ENCODE results near the gene CLDN19.

The CLDN19 gene, protein sequence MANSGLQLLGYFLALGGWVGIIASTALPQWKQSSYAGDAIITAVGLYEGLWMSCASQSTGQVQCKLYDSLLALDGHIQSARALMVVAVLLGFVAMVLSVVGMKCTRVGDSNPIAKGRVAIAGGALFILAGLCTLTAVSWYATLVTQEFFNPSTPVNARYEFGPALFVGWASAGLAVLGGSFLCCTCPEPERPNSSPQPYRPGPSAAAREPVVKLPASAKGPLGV

DNA sequence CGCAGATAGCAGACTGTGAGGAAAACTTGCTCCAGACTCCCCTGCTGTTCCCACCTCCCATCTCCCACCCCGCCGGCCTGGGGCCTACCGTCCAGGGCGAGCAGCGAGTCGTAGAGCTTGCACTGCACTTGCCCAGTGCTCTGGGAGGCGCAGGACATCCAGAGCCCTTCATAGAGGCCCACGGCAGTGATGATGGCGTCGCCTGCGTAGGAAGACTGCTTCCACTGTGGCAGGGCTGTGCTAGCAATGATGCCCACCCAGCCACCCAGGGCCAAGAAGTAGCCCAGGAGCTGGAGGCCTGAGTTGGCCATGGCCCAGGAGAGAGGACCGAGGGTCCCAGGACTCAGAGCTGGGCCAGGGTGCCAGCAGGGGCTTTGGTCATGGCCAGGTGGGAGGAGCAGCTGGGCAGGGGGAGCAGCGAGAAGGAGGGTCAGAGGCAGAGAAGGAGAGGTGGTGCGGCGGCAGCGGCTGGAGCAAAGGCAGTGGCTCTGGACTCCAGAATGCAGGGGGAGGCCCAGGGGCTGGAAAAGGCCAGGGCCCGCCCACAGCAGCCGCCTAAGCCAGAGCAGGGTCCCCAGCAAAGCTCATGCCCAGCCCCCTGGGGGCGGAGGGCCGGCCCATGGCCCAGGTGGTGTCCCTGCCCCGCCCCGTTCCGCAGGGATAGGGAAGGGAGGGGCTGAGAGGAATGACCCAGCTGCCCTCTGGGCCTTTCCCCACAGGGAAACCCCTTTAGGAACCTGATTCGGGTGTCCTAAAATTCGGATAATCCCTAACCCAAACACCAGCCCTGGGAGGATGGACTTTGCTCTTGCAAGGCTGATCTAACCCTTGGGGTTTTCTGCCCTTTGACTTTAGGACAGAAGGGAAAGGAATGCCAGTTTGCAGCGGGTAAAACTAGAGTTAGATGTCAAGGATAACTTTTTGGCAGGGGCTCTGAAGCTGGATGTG, at the start of gene CLDN19:
Gene CLDN19, minus strand, starts transcription at position 484 of the 948 bp plus-strand sequence. Its CDS starts 173 bp downstream, at position 311.
- no peak for DNase-seq

DNA sequence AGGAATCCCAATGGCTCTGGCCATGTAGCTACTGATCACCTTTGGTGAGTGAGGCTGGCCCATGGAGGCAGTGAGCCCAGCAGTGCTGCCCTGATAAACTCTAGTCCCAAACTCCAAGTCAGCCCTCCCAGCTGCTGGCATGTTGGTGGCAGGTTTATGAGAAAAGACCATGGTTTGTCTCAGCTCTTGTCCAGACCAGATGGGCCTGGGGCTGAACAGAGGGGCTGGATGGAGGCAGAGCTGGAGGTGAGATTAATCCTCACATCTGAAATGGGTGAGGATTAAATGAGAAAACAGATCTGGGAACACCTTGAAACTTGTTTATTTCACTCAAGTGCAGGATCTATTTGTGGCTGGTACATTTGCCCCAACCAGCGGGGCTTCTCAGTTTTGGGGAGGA, 48.0 kb upstream of the CLDN19 start:
- DNase-seq, result no peak

DNA sequence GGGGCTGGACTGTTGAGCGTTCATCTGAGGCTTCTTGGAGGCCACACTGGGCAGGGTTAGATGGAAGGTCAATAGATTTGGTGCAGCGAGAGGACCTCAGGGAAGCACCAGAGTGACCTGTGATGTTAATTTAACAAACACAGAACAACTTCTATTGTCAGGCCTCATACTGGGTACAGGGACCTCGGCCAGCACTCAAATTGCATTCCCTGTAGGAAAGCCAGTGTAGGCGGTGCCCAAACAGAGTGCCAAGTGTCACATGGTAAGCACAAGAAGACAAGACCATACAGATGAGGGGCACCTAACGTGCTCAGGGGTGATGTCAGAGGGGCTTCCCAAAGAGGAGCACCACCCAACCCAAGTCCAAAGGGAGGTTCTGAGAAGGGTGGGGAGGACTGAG, 46.1 kb upstream of the CLDN19 start:
- no peak for DNase-seq

DNA sequence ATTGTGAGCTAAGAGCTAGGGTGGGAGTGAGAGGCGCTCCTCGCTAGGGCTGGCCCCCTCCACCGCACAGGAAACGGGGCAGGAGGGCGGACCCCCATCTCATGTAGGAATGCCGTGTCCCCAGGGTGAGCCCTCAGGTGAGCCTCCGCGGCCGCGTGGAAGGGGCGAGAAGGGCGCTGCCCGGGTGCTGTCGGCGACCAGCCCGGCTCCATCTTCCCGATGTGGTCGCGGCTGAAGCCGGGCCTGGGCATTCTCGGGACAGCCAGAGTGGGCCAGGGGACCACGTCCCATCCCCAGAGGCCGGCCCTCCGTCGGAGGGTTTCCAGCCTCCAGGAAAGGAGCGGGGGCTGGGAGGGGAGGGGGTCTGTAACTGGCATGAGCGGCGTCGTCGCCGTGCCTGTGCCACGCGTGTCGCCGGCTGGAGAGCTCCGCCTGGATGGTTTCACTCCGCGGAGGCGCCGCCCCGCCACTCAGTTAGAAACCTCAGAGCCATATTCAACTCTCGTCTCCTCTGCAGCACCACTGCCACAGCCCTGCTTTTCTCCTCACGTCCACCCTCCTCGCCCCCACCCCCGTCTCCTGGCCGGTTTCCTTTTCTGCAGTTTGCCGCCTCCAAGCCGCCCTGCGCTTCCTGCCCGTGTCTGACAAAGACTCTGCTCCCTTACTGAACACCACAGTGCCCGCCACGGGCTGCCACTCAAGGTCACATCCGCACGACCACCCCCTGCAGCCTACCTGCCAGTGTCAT, 45.1 kb upstream of the CLDN19 start, which contains the start of gene TMEM269:
Gene TMEM269, plus strand, starts transcription at position 46 of the 748 bp plus-strand sequence. CDS start 4,903 bp downstream, outside the sequence.
- peak; percentile 44 for DNase-seq

DNA sequence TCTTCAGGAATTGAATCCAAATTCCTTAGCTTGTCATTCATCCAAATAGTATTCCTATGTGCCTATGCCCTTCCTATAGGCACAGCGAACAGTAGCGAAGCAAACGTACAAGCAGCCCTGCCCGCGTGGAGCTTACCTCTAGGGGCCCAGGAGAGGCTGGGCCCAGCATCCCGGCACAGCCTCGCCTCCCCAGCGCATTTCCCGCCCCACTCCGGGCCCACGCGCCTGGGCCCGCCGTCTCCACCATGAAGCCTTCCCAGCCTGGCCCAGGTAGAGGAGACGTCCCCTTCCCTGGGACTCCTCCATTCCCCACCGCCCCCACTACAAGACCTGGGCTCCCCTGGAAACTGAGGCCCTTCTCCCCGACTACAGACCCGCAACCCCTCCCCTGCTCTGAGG, 44.5 kb upstream of the CLDN19 start:
- no peak for DNase-seq

DNA sequence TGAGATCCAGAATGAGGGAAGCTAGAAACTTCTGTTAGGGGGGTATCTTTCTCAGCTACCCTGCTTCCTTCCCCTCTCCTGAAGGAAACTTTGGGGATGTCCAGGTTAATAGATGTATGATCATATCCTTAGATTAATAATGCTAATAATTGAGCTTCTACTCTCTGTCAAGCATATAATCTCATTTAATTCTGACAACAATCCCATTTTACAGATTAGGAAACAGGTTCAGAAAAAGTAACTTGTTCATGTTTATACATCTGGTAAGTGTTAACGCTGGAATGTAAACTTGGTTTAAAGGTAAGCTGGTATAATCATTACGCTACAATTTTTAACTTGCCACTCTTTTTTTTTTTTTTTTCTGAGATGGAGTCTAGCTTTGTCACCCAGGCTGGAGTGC, 43.1 kb upstream of the CLDN19 start:
- no peak for DNase-seq

DNA sequence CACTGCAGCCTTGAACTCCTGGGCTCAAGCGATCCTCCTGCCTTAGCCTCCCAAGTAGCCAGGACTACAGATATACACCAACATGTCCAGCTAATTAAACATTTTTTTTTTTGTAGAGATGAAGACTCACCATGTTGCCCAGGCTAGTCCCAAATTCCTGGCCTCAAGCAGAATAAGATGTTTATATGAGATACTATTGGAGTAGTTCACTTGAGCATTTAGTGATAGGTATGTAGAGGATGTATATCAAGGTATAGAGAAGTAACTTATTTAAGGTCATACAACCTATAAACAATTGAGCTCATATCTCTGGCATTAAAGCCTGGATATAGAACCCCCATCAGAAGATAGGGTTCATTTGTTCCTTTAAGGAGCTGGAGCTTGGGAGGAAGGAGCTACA, 40.1 kb upstream of the CLDN19 start:
- DNase-seq, result no peak

DNA sequence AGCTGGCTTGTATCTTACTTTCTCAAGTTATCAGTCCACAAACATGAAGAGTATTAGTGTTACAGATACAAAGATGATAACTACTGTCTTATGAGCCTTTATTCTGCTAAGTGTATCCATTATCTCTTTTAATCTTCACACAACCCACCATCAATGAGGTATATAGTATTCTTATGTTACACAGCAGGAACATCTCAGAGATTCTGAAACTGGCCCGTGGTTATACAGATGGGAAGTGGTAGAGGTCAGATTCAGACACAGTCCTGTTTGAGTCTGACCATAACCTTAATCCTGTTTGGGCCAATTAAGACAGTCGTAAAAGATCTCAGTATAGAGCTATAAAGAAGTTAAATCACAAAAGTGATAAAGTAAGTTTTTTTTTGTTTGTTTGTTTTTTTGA, 39.7 kb upstream of the CLDN19 start:
- no peak for DNase-seq

DNA sequence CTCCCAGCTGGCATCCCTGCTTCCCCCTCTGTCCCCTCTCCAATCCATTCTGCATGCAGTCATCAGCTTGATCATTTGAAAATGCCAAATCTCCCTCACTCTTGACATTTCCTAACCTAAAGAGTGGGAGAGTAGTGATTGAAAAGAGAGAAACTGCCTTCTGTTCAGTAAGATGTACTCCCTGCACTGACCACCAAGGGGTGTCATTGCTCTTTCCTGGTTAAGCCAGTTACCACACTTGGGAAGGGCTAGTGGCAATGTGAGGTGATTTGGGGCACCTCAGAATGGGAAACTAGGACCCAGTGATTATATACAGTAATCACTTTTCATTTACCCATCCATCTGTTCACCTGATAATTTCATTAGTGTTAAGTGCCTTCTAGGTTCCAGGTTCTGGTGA, 37.8 kb upstream of the CLDN19 start:
- DNase-seq, result no peak

DNA sequence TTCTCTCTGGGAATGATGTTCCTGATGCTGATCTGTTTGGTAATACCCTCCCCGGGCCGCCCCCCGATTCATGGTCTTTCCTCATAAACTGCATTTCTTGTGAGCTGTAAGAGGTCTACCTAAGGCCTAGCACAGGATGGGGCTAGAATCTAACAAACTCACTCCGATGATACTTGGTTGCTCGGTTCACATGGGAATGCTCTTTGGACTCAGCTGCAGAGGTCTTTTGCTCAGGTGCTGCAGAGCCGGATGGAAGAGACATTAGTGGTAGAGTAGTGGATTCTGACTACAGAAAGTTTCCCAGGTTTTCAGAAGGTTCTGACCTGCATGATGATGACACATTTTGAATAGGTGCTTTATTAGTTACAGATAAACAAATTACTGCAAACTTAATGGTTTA, 36.5 kb upstream of the CLDN19 start:
- DNase-seq, result no peak

DNA sequence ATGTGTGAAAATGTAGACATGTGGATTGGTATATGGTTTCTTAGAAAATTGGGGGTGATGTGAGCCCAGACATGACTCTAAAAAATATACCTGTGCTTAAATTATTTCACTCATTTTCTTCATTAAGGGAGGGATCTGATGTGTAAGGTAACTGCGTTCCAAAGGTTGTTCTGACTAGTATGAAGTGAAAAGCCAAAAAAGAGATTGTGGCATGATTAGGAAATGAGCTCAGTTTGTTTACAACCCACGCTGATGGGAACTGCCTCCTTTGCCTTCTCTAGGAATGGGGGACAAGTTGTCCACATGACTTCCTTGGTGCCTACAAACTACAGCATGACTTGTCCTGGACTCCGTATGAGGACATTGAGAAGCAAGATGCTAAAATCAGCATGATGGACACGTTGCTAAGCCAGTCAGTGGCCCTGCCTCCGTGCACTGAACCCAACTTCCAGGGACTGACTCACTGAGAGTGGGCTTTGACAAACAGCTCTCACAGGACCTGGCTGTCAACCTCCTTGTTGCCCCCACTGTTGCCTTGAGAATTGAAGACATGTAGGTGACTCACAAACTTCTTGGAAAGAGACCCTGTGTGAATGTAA, 35.0 kb upstream of the CLDN19 start:
- no peak for DNase-seq

DNA sequence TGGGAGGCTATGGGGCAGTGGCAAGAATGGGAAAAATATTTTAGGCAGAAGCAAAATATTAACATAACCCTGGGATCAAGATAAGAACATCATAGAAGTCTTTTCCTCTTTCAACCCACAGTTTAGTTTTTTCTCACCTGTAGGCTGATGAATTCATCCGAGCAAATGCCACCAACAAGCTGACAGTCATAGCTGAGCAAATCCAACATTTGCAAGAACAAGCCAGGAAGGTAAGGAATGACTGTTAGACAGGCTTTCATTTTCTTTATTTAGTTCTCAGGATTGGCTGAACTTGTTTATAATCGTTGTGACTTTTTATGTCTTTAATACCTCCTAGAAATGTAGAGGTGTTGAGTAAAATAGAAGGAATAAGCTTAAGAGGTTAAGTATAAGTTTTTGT, 33.4 kb upstream of the CLDN19 start:
- no peak for DNase-seq

DNA sequence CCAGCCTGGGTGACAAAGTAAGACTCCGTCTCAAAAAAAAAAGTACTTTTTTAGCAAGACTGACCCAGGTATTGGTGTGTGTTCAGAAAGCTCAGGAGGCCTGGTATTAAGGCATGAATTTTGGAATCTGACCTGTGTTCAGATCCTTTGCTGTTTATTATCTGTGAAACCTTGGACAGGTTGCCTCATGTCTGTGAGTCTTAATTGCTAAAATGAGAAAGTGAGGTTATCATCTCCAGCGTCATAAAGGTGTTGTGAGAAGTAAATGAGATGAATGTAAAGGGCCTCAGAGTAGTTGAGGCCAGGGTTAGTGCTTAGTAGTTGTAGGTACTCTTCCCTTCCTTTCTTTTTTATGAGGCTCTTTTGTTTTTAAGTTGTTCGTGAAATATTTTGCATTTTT, 29.8 kb upstream of the CLDN19 start:
- no peak for DNase-seq

DNA sequence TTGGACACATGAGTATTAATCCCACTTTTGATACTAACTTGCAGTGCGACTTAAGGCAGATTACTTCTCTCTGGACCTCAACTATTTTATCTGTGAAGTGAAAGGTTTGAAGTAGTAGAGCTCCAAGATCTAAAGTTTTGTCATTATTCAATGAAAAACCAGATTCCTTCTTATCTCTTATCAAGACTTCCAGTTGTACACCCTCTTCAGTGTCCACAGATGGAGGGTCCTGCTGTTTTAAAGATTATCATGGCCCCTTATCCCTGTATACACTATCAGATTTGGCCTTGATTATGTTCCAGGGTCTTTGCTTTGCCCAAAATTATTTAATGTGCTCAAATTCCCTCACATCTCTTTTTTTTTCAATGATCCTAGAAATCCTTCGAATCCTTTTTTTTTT, 28.1 kb upstream of the CLDN19 start:
- no peak for DNase-seq

DNA sequence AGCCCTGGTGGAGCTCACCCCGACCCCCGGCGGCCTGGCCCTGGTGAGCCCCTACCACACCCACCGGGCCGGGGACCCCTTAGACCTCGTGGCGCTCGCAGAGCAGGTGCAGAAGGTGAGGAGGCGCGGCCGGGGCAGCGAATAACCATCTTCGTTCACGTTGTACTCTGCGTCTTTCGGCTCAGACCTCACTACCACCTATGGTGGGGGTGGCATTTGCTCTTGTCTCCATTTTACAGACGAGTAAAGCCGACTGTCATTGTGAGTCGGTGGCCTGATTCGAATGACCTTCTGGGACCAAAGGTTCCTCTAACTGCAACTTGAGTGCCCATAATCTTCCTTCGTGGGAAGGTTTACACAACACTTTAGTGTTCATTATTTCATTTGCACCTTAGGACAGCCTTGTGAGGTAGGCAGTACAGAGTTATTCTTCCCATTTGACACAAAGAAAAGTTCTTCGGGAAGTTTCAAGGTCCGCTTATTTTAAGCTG, 27.5 kb upstream of the CLDN19 start:
- DNase-seq, result no peak

DNA sequence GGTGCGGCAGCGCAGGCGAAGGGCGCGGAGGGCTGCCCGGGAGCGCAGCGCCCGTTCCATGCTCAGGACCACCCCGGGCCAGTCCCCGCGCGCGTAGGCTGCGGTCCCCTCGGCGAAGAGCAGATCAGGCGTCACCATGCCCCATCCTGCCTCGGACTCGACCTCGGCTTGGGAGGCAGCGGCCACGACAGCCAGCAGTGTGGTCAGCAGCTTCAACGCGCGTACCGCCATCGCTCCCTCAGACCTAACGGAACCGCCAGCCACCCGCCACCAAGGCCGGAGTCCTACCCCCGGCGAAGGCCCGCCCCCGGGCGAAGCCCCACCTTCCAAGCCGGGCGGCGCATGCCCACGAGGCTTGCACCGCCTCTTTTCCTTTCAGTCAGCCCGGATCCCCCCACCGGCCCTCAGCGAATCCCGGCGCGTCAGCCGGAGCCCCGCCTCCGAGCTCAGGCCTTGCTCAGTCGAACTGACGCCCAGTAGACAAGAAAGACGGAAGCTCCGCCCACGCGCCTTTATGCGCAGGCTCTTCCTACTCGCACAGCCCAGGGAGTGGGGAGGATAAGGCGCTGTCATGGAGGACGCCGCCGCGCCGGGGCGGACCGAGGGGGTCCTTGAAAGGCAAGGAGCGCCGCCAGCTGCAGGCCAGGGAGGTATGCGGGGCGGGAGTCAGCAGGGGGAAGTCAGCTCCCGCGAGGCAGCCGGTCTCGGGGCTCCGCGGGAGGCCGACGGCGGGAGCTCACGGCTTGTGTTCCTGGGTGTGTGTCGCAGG, 26.9 kb upstream of the CLDN19 start, which contains the start of the genes C1orf50 and P3H1:
Gene C1orf50, plus strand, starts transcription at position 509 of the 769 bp plus-strand sequence. Its CDS starts 63 bp downstream, at position 572.
Gene P3H1, minus strand, starts transcription at position 288 of the 769 bp plus-strand sequence. Its CDS starts 57 bp downstream, at position 231.
- peak; percentile 100 for DNase-seq

DNA sequence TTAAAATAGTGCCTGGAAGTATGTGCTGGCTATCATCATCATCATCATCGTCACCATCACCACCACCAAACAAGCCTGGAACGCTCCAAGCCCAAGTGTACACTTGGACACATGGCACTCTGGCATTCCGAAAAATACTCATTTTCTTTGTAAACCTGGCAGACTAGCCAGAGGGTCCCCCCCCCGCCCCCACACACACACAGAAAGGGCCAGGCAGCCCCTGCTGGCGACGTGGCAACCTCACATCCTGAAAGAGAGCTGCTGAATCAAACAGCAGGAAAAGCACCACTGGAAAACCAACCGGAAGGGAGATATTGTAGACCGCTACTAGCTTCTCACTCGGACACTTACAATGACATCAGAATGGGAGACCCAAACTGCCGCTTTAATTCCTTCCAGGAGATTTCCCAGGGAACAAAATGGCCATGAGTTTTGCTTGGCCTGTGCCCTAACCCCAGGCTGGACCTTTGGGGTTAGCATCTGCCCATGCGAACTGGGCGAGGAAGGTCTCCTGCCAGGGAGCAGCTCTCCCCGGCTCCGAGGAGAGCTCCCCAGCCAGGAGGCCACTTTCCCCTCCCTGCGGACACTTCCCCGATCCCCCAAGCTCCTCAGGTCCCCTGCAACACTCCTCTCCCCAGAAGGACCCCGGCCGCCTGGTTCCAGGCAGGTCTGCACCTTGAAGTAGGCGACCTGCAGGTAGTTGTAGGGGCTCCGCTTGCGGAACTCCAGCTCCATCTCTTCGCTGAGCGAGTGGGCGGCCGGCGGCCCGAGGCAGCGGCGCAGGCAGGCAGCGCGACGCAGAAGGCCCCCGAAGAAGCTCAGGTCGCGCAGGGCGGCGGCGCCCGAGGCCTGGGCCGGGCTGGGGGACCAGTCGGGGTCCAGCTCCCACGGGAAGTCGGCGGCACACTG, 26.1 kb upstream of the CLDN19 start:
- peak; percentile 52 for DNase-seq

DNA sequence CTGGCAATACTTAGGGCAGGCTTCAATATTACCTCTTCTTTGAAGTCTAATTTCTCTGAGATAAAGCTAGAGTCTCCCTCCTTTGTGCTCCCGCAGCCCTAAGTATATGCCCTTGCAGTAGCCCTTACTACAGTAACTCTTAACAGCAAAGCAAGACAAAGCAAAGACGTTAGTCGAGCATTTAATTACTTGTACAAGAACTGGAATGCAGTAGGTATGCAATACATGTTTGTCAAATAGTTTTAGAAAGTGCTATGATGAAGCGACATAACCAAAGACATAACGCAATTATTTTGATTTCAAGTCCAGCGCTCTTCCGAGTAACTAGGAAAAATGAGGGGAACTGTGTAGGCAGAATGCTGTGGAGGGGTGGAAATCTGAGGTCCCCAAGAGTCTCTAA, 25.2 kb upstream of the CLDN19 start:
- DNase-seq, result no peak

DNA sequence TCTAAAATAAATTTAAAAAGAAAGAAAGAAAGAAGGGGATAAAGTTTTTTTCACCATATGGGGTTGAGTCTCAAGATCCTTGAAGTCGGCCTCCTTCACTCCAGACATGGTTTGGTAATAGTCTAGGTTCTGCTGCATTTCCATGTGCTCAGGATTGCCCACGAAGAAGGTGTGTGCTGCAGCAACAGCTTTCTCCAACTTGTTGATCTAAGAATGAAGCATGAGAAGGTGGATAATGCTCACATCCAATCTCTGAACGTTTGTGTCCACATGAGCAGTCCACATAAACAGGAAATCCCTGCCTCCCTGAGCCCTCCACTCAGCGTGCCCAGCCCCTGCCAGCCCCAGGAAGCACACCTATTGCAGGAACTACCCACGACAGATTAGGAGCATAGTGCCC, 22.2 kb upstream of the CLDN19 start:
- no peak for DNase-seq

DNA sequence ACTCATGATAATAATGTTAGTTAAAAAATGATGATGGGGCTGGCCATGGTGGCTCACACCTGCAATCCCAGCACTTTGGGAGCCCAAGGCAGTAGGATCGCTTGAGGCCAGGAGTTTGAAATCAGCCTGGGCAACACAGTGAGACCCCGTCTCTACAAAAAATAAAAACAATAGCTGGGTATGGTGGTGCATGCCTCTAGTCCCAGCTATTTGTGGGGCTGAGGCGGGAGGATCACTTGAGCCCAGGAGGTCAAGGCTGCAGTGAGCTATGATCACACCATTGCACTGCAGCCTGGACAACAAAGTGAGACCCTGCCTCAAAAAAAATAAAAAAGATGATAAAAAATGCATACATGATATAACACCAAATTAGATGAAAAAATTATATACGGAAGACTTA, 21.5 kb upstream of the CLDN19 start:
- DNase-seq, result no peak

DNA sequence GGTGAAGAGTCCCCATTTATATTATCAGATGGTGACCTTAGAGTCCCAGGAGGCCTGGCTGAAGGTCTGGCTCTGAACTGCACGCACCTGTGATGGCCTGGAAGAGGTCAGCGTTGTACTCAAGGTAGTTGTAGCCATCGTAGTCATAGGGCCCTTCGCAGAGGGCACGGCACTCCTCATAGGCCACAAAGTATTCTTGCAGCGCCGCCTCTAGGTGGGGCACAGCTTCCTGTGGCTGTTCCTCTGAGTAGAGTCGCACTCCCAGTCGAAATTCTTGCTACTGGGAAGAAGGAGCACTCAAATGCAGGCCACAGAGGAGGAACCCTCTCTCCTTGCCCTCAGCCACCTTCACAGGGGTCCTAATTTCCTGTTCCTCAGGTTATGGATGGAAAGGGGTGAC, 19.1 kb upstream of the CLDN19 start:
- DNase-seq, result no peak
